Sigmoid colon (tissue), 7 donors: ENCODE data around the gene RBPJ. TPM values are rescaled to one million over a fixed set of nuclear protein-coding genes. Genes with fewer than 3 reads are reported as not detected.

Experiments used
- DNase-seq: peaks from one replicate; pipeline ENCODE4 v3.0.0-alpha.2; 2019
- H3K27ac ChIP-seq, 4 donors: fragments of 200-600 bp; sonication (generic); one replicate each; pipeline ENCODE4 v1.5.1; 2016 to 2019; ENCODE audit warnings: mild to moderate bottlenecking in 1 of 4
- H3K27me3 ChIP-seq, 3 donors: fragments of 200-600 bp; sonication (generic); one replicate each; pipeline ENCODE4 v1.5.1; 2019; ENCODE audit warnings: mild to moderate bottlenecking in 1 of 3
- H3K36me3 ChIP-seq, 4 donors: fragments of 200-600 bp; sonication (generic); one replicate each; pipeline ENCODE4 v1.5.1; 2016 to 2019
- H3K4me1 ChIP-seq, 4 donors: fragments of 200-600 bp; sonication (generic); one replicate each; pipeline ENCODE4 v1.5.1; 2017 to 2019
- H3K4me3 ChIP-seq, 4 donors: fragments of 200-600 bp; sonication (generic); one replicate each; pipeline ENCODE4 v1.5.1; 2017 to 2019; ENCODE audit warnings: mild to moderate bottlenecking in 2 of 4, moderate library complexity in 1 of 4
- H3K9me3 ChIP-seq, 4 donors: fragments of 200-600 bp in 3 of 4; sonication (generic) in 3 of 4; one replicate each; pipeline versions ENCODE4 v1.5.1 to v1.6.1; 2013 to 2019
- EP300 ChIP-seq, 4 donors: sonication (generic); formaldehyde crosslinking; IDR thresholded peaks; one replicate each; pipeline ENCODE4 v1.6.1; 2017; ENCODE audit warnings: antibody characterized with exemption in 4 of 4
- POLR2A ChIP-seq, 2 donors: fragments of 450-650 bp; IDR thresholded peaks; one replicate each; pipeline ENCODE4 v1.6.1; 2016; ENCODE audit warnings: antibody characterized with exemption in 2 of 2, mild to moderate bottlenecking in 2 of 2, moderate library complexity in 2 of 2
- POLR2AphosphoS5 ChIP-seq, 4 donors: sonication (generic); formaldehyde crosslinking; IDR thresholded peaks; one replicate each; pipeline ENCODE4 v1.6.1; 2017; ENCODE audit warnings: antibody characterized with exemption in 4 of 4
- WGBS, 2 donors: extraction: QIAGEN DNeasy Blood & Tissue Kit; methylation state at CpG; one replicate each; pipeline ENCODE4 v1.1.7; 2013; 5-methylcytosine and 5-hydroxymethylcytosine counted together
- intact Hi-C: fragments of 100-400 bp; cut with DNase I; formaldehyde crosslinking; loops from one replicate; pipeline ENCODE4 v1.15.1; 2023
- polyA plus RNA-seq, 3 donors: library from polyadenylated mRNA; stranded (reverse); fragments of 200-250 nt; gene quantifications; one replicate each; pipeline ENCODE4 v1.2.3, GENCODE V29; 2013
- total RNA-seq, 4 donors: library from RNA; depleted of rRNA; stranded (reverse); fragments of >200 nt; gene quantifications; one replicate each; pipeline ENCODE4 v1.1.0, GENCODE V29; 2016
- TF ChIP-seq, protein P1 (sequence below), 4 experiments: fragments of 450-650 bp in 3 of 4; fragments of 200-600 bp in 1 of 4; IDR thresholded peaks; one replicate each; pipeline ENCODE4 v1.5.1; 2016 to 2019; ENCODE audit warnings: antibody characterized with exemption in 4 of 4, mild to moderate bottlenecking in 3 of 4, moderate library complexity in 2 of 4
- donor health status: healthy with polysubstance abuse.
- donor health status: Bipolar disorder and iron deficiency.
- donor health status: healthy.

RBPJ gene
- total and polyA plus RNA-seq, 7 donors = 15.0 to 114 (median 78.4) TPM

DNA sequence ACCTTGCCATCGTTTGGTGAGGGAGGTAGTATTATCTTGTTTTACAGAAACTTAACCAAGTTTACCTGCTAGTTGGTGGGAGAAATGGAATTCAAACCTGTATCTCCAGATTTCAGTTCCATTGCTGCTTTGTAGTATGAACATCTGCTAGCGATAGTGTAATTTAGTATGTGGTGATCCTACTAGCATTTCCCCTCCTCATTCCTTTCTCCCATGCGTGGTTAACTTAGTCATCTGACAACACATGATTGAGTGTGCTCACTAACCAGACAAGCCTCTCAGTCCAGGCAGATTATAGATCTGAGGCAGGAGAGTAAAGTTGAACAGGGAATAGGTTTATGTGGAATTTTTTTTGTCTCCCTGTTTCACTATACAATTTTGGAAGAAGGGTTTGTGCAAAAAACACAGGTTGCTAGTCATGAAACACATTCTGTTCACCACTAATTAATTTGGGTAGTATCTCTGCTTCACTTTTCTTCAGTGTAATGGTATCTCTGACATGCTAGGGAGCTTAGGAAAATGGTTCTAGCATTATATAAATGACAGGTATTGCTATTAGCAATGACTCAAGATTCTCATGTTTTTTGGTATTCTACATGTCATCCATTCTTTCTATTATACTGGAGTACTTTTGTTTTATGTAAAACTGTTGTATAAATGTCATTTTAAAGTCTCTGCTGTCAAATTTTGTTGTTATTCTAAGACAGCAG lies 21.7 kb downstream of the RBPJ start:
- H3K4me3 ChIP-seq = no peak overlapping the region
- peaks cover 0 to 55% (median 40%) of the 10 kb centered on the region in 4 donors for H3K4me1 ChIP-seq
- no peaks in the 10 kb centered on the region for H3K36me3 ChIP-seq
- H3K27me3 ChIP-seq = no peaks in the 10 kb centered on the region
- H3K9me3 ChIP-seq = no peaks in the 10 kb centered on the region
- DNase-seq = no peak
- intact Hi-C loops = no loop called here
- TF ChIP-seq, protein P1, sequence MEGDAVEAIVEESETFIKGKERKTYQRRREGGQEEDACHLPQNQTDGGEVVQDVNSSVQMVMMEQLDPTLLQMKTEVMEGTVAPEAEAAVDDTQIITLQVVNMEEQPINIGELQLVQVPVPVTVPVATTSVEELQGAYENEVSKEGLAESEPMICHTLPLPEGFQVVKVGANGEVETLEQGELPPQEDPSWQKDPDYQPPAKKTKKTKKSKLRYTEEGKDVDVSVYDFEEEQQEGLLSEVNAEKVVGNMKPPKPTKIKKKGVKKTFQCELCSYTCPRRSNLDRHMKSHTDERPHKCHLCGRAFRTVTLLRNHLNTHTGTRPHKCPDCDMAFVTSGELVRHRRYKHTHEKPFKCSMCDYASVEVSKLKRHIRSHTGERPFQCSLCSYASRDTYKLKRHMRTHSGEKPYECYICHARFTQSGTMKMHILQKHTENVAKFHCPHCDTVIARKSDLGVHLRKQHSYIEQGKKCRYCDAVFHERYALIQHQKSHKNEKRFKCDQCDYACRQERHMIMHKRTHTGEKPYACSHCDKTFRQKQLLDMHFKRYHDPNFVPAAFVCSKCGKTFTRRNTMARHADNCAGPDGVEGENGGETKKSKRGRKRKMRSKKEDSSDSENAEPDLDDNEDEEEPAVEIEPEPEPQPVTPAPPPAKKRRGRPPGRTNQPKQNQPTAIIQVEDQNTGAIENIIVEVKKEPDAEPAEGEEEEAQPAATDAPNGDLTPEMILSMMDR (IDR thresholded peaks at IDR 0.05) = no peak
- TF ChIP-seq EP300 (IDR thresholded peaks at IDR 0.05) (no peak), POLR2A (IDR thresholded peaks at IDR 0.05) (no peak), POLR2AphosphoS5 (IDR thresholded peaks at IDR 0.05) (no peak)
- H3K27ac ChIP-seq = no peak overlapping the region
- WGBS, 2 donors = 45 to 56% methylated on average over 3 of the region's 3 CpGs

DNA sequence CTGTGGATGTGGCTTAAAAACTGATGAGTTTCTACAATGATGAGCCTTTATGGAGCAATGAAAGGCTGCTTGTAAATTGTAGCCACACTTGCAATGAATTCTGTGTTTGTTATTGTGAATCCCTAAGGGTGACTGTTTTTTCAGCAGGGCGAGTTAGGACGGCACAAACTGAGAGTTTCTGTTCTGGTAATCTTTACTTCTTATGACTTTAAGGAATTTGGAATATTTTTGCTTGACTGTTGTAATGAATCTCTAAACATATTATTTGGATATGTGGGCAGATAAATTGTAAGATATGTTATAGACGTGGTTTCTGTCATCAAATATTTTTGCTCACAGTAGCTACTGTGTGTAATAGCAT lies 22.2 kb downstream of the RBPJ start:
- Histone ChIP-seq H3K4me1 (peaks cover 0 to 55% (median 40%) of the 10 kb centered on the region in 4 donors), H3K27me3 (no peaks in the 10 kb centered on the region), H3K9me3 (no peaks in the 10 kb centered on the region), H3K36me3 (no peaks in the 10 kb centered on the region), H3K27ac (no peak overlapping the region), H3K4me3 (no peak overlapping the region)
- no peak for TF ChIP-seq EP300 (IDR thresholded peaks at IDR 0.05)
- no peak for TF ChIP-seq POLR2A (IDR thresholded peaks at IDR 0.05)
- TF ChIP-seq POLR2AphosphoS5 (IDR thresholded peaks at IDR 0.05) = no peak
- TF ChIP-seq, protein P1 (IDR thresholded peaks at IDR 0.05) = no peak
- 67 to 71% methylated on average over 3 of the region's 3 CpGs for WGBS, 2 donors
- DNase-seq = no peak
- intact Hi-C loops = no loop called here

DNA sequence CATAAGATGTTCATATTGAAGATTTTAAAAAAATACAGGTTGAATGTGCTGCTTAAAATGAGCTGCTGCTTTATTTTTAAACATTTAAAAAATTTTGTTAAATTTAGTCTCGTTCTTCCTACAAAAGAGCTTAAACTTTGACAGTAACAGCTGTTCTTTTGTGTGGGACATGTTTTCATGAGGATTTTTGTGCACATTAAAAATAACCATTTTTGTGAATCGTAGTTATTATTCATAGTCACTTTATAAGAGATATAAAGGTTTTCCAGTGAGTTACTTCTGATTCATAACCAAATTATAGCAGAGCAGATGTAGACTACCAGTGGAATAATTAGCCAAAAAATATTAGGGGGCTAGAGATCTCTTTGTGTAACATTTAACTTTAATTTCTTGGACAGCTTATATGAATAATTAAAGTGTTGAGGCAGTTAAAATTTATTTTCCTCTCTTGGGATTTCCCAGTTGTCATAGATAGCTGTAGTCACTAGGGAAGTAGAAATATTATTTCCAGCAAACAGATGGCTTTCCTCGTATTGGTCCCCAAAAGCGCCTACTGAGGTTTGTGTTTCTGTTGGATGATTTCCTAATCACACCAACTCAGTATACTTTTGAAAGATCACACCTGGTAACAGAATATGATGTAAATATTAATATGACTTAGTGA lies 24.2 kb downstream of the RBPJ start:
- H3K36me3 ChIP-seq = no peaks in the 10 kb centered on the region
- H3K9me3 ChIP-seq = no peaks in the 10 kb centered on the region
- intact Hi-C loops = no loop called here
- no peak overlapping the region for H3K4me3 ChIP-seq
- peaks cover 0 to 67% (median 45%) of the 10 kb centered on the region in 4 donors for H3K4me1 ChIP-seq
- no peak for DNase-seq
- 74 to 82% methylated on average over 4 of the region's 4 CpGs for WGBS, 2 donors
- TF ChIP-seq POLR2A (IDR thresholded peaks at IDR 0.05) (no peak), EP300 (IDR thresholded peaks at IDR 0.05) (no peak), POLR2AphosphoS5 (IDR thresholded peaks at IDR 0.05) (no peak)
- TF ChIP-seq, protein P1 (IDR thresholded peaks at IDR 0.05) = no peak
- H3K27me3 ChIP-seq = no peaks in the 10 kb centered on the region
- peak overlapping the region in 1 of 4 donors; percentile 2 for H3K27ac ChIP-seq

DNA sequence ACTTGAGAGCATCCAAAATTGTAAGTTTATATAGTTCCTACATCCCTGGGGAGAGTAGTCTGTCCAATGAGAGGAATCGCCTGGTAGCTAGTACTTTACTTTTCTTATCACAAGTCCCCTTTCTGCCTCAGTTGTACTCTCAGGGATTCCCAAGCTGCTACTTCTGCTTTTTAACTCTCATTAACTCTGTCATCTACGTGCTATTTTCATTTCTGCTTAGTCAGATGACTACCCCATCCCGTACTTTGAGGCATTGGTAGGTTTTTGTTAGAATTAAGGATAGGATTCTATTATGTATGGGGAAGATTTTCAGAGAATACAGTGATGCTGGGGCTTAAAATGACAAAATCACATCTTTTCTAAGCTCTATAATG lies 24.7 kb downstream of the RBPJ start:
- Histone ChIP-seq H3K9me3 (no peaks in the 10 kb centered on the region), H3K4me3 (no peak overlapping the region), H3K27me3 (no peaks in the 10 kb centered on the region), H3K27ac (peak overlapping the region in 1 of 4 donors; percentile 2), H3K36me3 (no peaks in the 10 kb centered on the region), H3K4me1 (peaks cover 0 to 72% (median 46%) of the 10 kb centered on the region in 4 donors)
- intact Hi-C loops = no loop called here
- no peak for TF ChIP-seq EP300 (IDR thresholded peaks at IDR 0.05)
- no peak for TF ChIP-seq POLR2A (IDR thresholded peaks at IDR 0.05)
- TF ChIP-seq POLR2AphosphoS5 (IDR thresholded peaks at IDR 0.05) = no peak
- TF ChIP-seq, protein P1 (IDR thresholded peaks at IDR 0.05) = no peak
- no peak for DNase-seq
- WGBS, 2 donors = 64 to 85% methylated on average over 3 of the region's 3 CpGs
